HUES48 (cell line): ENCODE data around the gene ACACB.

Source experiments
- H3K27ac ChIP-seq: one replicate; pipeline ENCODE4 v1.7.0; 2013; ENCODE audit warnings: low read depth, low read length, inconsistent platforms
- H3K27me3 ChIP-seq: 2 replicates; pipeline ENCODE4 v1.6.1; 2013; ENCODE audit warnings: mild to moderate bottlenecking, low read length; ENCODE audit not compliant: control insufficient read depth, insufficient read depth
- H3K36me3 ChIP-seq: 2 replicates; pipeline ENCODE4 v1.6.1; 2013; ENCODE audit warnings: low read length; ENCODE audit not compliant: control insufficient read depth, insufficient read depth
- H3K4me1 ChIP-seq: 2 replicates; pipeline ENCODE4 v1.6.1; 2013; ENCODE audit warnings: mild to moderate bottlenecking, low read length; ENCODE audit not compliant: control insufficient read depth, insufficient read depth
- H3K4me3 ChIP-seq: 2 replicates; pipeline ENCODE4 v1.5.1; 2013; ENCODE audit warnings: mild to moderate bottlenecking, low read depth, low read length
- H3K9ac ChIP-seq: 2 replicates; pipeline ENCODE4 v1.6.1; 2013; ENCODE audit warnings: mild to moderate bottlenecking, low read depth, low read length, moderate library complexity
- H3K9me3 ChIP-seq: 2 replicates; pipeline ENCODE4 v1.6.1; 2013; ENCODE audit warnings: low read length; ENCODE audit not compliant: control insufficient read depth, insufficient read depth

ACACB gene

GRCh38 chr12:109197327-109197726 lies 80.9 kb downstream of the ACACB start:
- H3K27ac ChIP-seq, result no peak overlapping the region

GRCh38 chr12:109199324-109199723 lies 82.9 kb downstream of the ACACB start:
- H3K27me3 ChIP-seq, result no peaks in the 10 kb centered on the region
- H3K36me3 ChIP-seq, result peaks cover 8% of the 10 kb centered on the region; the same call in 1 of the 2 replicates
- no peak overlapping the region for H3K9ac ChIP-seq
- no peak overlapping the region for H3K4me3 ChIP-seq
- H3K9me3 ChIP-seq, result no peaks in the 10 kb centered on the region
- no peaks in the 10 kb centered on the region for H3K4me1 ChIP-seq
- no peak overlapping the region for H3K27ac ChIP-seq

More at GRCh38 chr12:109197327-109197726, 80.9 kb downstream of the ACACB start:
- Histone ChIP-seq H3K27me3 (no peaks in the 10 kb centered on the region), H3K9me3 (no peaks in the 10 kb centered on the region), H3K9ac (no peak overlapping the region), H3K4me1 (no peaks in the 10 kb centered on the region), H3K4me3 (no peak overlapping the region), H3K36me3 (peaks cover 5% of the 10 kb centered on the region)

GRCh38 chr12:109200825-109201495 lies 84.6 kb downstream of the ACACB start:
- H3K36me3 ChIP-seq, result peaks cover 8% of the 10 kb centered on the region; the same call in 1 of the 2 replicates
- no peak overlapping the region for H3K4me3 ChIP-seq
- H3K27me3 ChIP-seq, result no peaks in the 10 kb centered on the region
- H3K9ac ChIP-seq, result no peak overlapping the region
- no peaks in the 10 kb centered on the region for H3K9me3 ChIP-seq
- H3K4me1 ChIP-seq, result no peaks in the 10 kb centered on the region
- no peak overlapping the region for H3K27ac ChIP-seq

- Histone ChIP-seq H3K4me3 (no peak overlapping the region), H3K27ac (no peak overlapping the region), H3K9me3 (no peaks in the 10 kb centered on the region), H3K9ac (no peak overlapping the region), H3K4me1 (no peaks in the 10 kb centered on the region), H3K27me3 (no peaks in the 10 kb centered on the region), H3K36me3 (0 out of 2 replicates have a peak, but pooled peaks cover 8% of the 10 kb centered on the region)
Observed at GRCh38 chr12:109201496-109201885, 85.1 kb downstream of the ACACB start.

GRCh38 chr12:109202770-109203169 lies 86.4 kb downstream of the ACACB start:
- Histone ChIP-seq H3K27me3 (no peaks in the 10 kb centered on the region), H3K36me3 (peaks cover 16% of the 10 kb centered on the region; the same call in 1 of the 2 replicates), H3K27ac (no peak overlapping the region), H3K4me3 (no peak overlapping the region), H3K4me1 (no peaks in the 10 kb centered on the region), H3K9me3 (no peaks in the 10 kb centered on the region), H3K9ac (no peak overlapping the region)

- no peak overlapping the region for H3K4me3 ChIP-seq
- H3K9me3 ChIP-seq, result no peaks in the 10 kb centered on the region
- no peak overlapping the region for H3K27ac ChIP-seq
- no peak overlapping the region for H3K9ac ChIP-seq
- H3K36me3 ChIP-seq, result peaks cover 16% of the 10 kb centered on the region; the same call in 1 of the 2 replicates
- no peaks in the 10 kb centered on the region for H3K27me3 ChIP-seq
- H3K4me1 ChIP-seq, result no peaks in the 10 kb centered on the region
Observed at GRCh38 chr12:109203480-109203879, 87.1 kb downstream of the ACACB start.

- Histone ChIP-seq H3K4me3 (no peak overlapping the region), H3K27ac (no peak overlapping the region), H3K27me3 (no peaks in the 10 kb centered on the region), H3K4me1 (no peaks in the 10 kb centered on the region), H3K36me3 (peaks cover 8% of the 10 kb centered on the region; the same call in 1 of the 2 replicates), H3K9ac (no peak overlapping the region), H3K9me3 (no peaks in the 10 kb centered on the region)
Observed at GRCh38 chr12:109209082-109209481, 92.7 kb downstream of the ACACB start.

- H3K36me3 ChIP-seq, result no peaks in the 10 kb centered on the region; the same call in 1 of the 2 replicates
- no peaks in the 10 kb centered on the region for H3K9me3 ChIP-seq
- H3K9ac ChIP-seq, result no peak overlapping the region
- H3K4me3 ChIP-seq, result no peak overlapping the region
- no peak overlapping the region for H3K27ac ChIP-seq
- no peaks in the 10 kb centered on the region for H3K27me3 ChIP-seq
- H3K4me1 ChIP-seq, result no peaks in the 10 kb centered on the region
Observed at GRCh38 chr12:109212460-109213115, 96.2 kb downstream of the ACACB start.

- Histone ChIP-seq H3K27me3 (no peaks in the 10 kb centered on the region), H3K4me3 (no peak overlapping the region), H3K4me1 (no peaks in the 10 kb centered on the region), H3K9ac (no peak overlapping the region), H3K27ac (no peak overlapping the region), H3K9me3 (no peaks in the 10 kb centered on the region), H3K36me3 (no peaks in the 10 kb centered on the region; the same call in 1 of the 2 replicates)
Observed at GRCh38 chr12:109214131-109214530, 97.7 kb downstream of the ACACB start.

- H3K27ac ChIP-seq, result no peak overlapping the region
- H3K27me3 ChIP-seq, result no peaks in the 10 kb centered on the region
- H3K4me3 ChIP-seq, result no peak overlapping the region
- no peaks in the 10 kb centered on the region for H3K9me3 ChIP-seq
- H3K4me1 ChIP-seq, result no peaks in the 10 kb centered on the region
- peaks cover 7% of the 10 kb centered on the region for H3K36me3 ChIP-seq
- H3K9ac ChIP-seq, result no peak overlapping the region
Observed at GRCh38 chr12:109218996-109219395, 102.6 kb downstream of the ACACB start.

- Histone ChIP-seq H3K9me3 (no peaks in the 10 kb centered on the region), H3K9ac (no peak overlapping the region)
Observed at GRCh38 chr12:109219938-109220337, 103.6 kb downstream of the ACACB start.

More at GRCh38 chr12:109219938-109220337, 103.6 kb downstream of the ACACB start:
- peaks cover 10% of the 10 kb centered on the region for H3K36me3 ChIP-seq
- no peaks in the 10 kb centered on the region for H3K27me3 ChIP-seq
- H3K4me1 ChIP-seq, result no peaks in the 10 kb centered on the region
- H3K4me3 ChIP-seq, result no peak overlapping the region
- no peak overlapping the region for H3K27ac ChIP-seq
